Loucy (cell line): Measurements from ENCODE around the gene MYO10.

Experiments
- EZH2phosphoT487 ChIP-seq: fragments of 200-600 bp; IDR thresholded peaks from 2 replicates; pipeline ENCODE4 v1.6.1; 2018; ENCODE audit warnings: antibody characterized with exemption, mild to moderate bottlenecking, moderate library complexity, borderline replicate concordance
- TF ChIP-seq, protein P1 (sequence below): fragments of 200-600 bp; sonication (generic); conservative IDR thresholded peaks from 2 replicates; pipeline ENCODE4 v1.5.1; 2014; ENCODE audit warnings: mild to moderate bottlenecking, antibody characterized with exemption, low read length

GRCh38 chr5:16932401-16932800 lies 3.7 kb downstream of the MYO10 start:
- TF ChIP-seq, protein P1, sequence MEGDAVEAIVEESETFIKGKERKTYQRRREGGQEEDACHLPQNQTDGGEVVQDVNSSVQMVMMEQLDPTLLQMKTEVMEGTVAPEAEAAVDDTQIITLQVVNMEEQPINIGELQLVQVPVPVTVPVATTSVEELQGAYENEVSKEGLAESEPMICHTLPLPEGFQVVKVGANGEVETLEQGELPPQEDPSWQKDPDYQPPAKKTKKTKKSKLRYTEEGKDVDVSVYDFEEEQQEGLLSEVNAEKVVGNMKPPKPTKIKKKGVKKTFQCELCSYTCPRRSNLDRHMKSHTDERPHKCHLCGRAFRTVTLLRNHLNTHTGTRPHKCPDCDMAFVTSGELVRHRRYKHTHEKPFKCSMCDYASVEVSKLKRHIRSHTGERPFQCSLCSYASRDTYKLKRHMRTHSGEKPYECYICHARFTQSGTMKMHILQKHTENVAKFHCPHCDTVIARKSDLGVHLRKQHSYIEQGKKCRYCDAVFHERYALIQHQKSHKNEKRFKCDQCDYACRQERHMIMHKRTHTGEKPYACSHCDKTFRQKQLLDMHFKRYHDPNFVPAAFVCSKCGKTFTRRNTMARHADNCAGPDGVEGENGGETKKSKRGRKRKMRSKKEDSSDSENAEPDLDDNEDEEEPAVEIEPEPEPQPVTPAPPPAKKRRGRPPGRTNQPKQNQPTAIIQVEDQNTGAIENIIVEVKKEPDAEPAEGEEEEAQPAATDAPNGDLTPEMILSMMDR = no peak
- no peak for TF ChIP-seq EZH2phosphoT487
